Left lung (tissue), 10 donors: Measurements from ENCODE around the gene S100A2. TPM values are rescaled to one million over a fixed set of nuclear protein-coding genes. Genes with fewer than 3 reads are reported as not detected.
"Not testable (repeated sequence)": the region's sequence is repeated elsewhere in the genome, so short reads cannot be mapped to it uniquely, and the experiment has no call there.

Experiments
- ATAC-seq: fragments of 200-7000 bp; cut with Tn5 transposase; one replicate; pipeline ENCODE4 v1.9.1; 2020; ENCODE audit warnings: moderate library complexity
- DNase-seq, 4 donors: peaks; one replicate each; pipeline ENCODE4 v3.0.0-alpha.2; 2013 to 2020
- H3K27ac ChIP-seq, 2 donors: fragments of 200-600 bp; sonication (generic) in 1 of 2; one replicate each; pipeline versions ENCODE4 v1.5.0 to v1.8.0; 2020 to 2021
- H3K27me3 ChIP-seq, 2 donors: fragments of 200-600 bp; sonication (generic) in 1 of 2; one replicate each; pipeline versions ENCODE4 v1.5.0 to v1.8.0; 2020 to 2021
- H3K36me3 ChIP-seq, 2 donors: fragments of 200-600 bp; sonication (generic) in 1 of 2; one replicate each; pipeline versions ENCODE4 v1.5.0 to v1.8.0; 2020 to 2021
- H3K4me1 ChIP-seq, 2 donors: fragments of 200-600 bp; one replicate each; pipeline ENCODE4 v1.8.0; 2021
- H3K4me3 ChIP-seq, 2 donors: fragments of 200-600 bp; sonication (generic) in 1 of 2; one replicate each; pipeline versions ENCODE4 v1.5.0 to v1.8.0; 2020 to 2021; ENCODE audit warnings: mild to moderate bottlenecking in 1 of 2
- H3K9me3 ChIP-seq, 2 donors: fragments of 200-600 bp; sonication (generic) in 1 of 2; one replicate each; pipeline versions ENCODE4 v1.5.0 to v1.8.0; 2020 to 2021
- intact Hi-C, 2 donors: fragments of 100-400 bp; cut with DNase I; formaldehyde crosslinking; loops; one replicate each; pipeline versions ENCODE4 v1.11.2 to v1.14.2; 2022
- polyA plus RNA-seq, 6 donors: library from polyadenylated mRNA; unstranded; fragments of 120-200 nt; gene quantifications; one replicate each; pipeline ENCODE4 v1.2.1, GENCODE V29; 2013; ENCODE audit not compliant: insufficient read length in 6 of 6
- total RNA-seq, 2 donors: library from RNA; stranded (reverse); fragmentation: NEBNext Ultra II Directional; extraction: Animal tissue kit (Norgen Biotek cat#: 25700); gene quantifications; one replicate each; pipeline ENCODE4 v1.2.1, GENCODE V29; 2021
- TF ChIP-seq, protein P1 (sequence below), 2 donors: fragments of 200-600 bp; sonication (generic) in 1 of 2; IDR thresholded peaks; one replicate each; pipeline versions ENCODE4 v1.5.0 to v1.8.0; 2021; ENCODE audit warnings: antibody characterized with exemption in 2 of 2
- donor health status: DM: no; HTN: yes; CAD: no.
- donor health status: DM: no; HTN: no; CAD: no.

S100A2 gene
- total and polyA plus RNA-seq, 8 donors, result 0.51 to 25.9 (median 1.0) TPM

DNA sequence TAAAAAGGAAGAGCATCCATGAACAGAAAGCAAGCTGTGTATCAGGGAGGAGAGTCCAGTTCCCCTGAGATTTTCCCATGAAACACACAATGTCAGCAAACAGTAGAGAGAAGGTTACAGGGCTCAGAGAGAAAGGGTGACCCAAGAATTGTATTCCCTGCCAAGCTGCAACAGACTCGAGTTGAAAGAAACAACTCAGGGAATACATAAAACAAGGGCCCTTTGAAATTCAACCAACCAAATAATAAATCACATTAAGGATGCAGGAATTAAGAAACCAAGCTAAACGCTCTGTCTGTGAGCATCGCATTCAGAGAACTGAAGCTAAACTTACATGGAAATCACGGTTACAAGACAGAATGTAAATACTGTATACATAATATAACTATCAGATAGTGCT lies 27.1 kb upstream of the S100A2 start:
- intact Hi-C loops, result no loop called here
- no peaks in the 10 kb centered on the region for H3K4me1 ChIP-seq
- no peaks in the 10 kb centered on the region for H3K27me3 ChIP-seq
- H3K9me3 ChIP-seq, result no peaks in the 10 kb centered on the region
- TF ChIP-seq, protein P1, sequence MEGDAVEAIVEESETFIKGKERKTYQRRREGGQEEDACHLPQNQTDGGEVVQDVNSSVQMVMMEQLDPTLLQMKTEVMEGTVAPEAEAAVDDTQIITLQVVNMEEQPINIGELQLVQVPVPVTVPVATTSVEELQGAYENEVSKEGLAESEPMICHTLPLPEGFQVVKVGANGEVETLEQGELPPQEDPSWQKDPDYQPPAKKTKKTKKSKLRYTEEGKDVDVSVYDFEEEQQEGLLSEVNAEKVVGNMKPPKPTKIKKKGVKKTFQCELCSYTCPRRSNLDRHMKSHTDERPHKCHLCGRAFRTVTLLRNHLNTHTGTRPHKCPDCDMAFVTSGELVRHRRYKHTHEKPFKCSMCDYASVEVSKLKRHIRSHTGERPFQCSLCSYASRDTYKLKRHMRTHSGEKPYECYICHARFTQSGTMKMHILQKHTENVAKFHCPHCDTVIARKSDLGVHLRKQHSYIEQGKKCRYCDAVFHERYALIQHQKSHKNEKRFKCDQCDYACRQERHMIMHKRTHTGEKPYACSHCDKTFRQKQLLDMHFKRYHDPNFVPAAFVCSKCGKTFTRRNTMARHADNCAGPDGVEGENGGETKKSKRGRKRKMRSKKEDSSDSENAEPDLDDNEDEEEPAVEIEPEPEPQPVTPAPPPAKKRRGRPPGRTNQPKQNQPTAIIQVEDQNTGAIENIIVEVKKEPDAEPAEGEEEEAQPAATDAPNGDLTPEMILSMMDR (IDR thresholded peaks at IDR 0.05), result no peak
- H3K27ac ChIP-seq, result no peak overlapping the region
- ATAC-seq (no peak), DNase-seq (no peak)
- H3K4me3 ChIP-seq, result no peak overlapping the region
- H3K36me3 ChIP-seq, result no peaks in the 10 kb centered on the region

DNA sequence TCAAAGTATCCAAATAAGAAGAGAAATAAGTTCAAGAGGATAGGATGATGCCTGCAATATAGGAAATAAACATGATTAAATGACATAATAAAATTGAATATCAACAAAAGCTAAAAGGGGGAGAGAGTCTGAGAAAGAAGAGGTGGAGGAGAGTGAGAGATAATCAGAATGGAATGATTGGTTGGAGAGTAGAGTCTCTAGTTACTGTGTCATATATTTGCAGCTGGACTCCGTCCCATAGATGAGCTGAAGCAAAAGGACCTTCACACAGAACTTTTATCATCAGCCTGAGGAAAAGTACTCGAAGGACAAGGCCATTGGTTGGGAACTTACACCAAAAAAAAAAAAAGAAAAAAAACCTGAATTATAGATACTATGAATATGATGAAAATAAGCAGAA lies 22.8 kb upstream of the S100A2 start:
- TF ChIP-seq, protein P1 (IDR thresholded peaks at IDR 0.05), result no peak
- H3K4me3 ChIP-seq, result no peak overlapping the region
- DNase-seq, result no peak
- no peak overlapping the region for H3K27ac ChIP-seq
- H3K4me1 ChIP-seq, result no peaks in the 10 kb centered on the region
- no peaks in the 10 kb centered on the region for H3K36me3 ChIP-seq
- H3K27me3 ChIP-seq, result no peaks in the 10 kb centered on the region
- intact Hi-C loops, result no loop called here
- ATAC-seq, result no peak
- H3K9me3 ChIP-seq, result no peaks in the 10 kb centered on the region

DNA sequence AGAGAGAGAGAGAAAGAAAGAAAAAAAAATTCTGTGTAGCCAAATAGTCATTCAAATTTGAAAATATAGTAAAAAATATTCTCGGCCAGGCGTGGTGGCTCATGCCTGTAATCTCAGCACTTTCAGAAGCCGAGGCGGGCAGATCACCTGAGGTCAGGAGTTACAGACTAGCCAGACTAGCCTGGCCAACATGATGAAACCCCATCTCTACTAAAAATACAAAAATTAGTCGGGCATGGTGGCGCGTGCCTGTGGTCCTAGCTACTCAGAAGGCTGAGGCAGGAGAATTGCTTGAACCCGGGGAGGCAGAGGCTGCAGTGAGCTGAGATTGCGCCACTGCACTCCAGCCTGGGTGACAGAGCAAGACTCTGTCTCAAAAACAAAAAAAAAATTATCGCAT lies 22.4 kb upstream of the S100A2 start:
- DNase-seq, H3K36me3 ChIP-seq, H3K9me3 ChIP-seq, H3K4me1 ChIP-seq, H3K4me3 ChIP-seq, H3K27me3 ChIP-seq, intact Hi-C loops, ATAC-seq, H3K27ac ChIP-seq: not testable (repeated sequence)

DNA sequence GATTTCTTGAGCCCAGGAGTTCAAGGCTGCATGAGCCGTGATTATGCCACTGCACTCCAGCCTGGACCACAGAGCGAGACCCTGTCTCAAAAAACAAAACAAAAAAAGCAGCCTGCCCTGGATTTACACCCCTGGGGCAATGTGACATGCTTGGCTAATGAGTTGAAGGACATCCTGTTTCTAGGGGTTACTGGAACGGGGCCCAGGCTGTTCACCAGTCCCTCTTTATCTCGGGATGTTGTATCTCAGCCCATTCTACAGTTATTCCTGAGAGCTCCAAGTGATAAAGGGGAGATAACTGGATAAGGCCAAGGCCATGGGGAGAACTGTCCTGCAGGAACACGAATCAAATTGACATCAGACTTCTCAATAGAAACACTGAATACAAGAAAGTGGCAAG lies 21.7 kb upstream of the S100A2 start:
- Histone ChIP-seq H3K36me3 (no peaks in the 10 kb centered on the region), H3K4me3 (no peak overlapping the region), H3K27ac (no peak overlapping the region), H3K9me3 (no peaks in the 10 kb centered on the region), H3K4me1 (no peaks in the 10 kb centered on the region), H3K27me3 (no peaks in the 10 kb centered on the region)
- no peak for ATAC-seq
- intact Hi-C loops, result no loop called here
- no peak for DNase-seq
- TF ChIP-seq, protein P1 (IDR thresholded peaks at IDR 0.05), result no peak

DNA sequence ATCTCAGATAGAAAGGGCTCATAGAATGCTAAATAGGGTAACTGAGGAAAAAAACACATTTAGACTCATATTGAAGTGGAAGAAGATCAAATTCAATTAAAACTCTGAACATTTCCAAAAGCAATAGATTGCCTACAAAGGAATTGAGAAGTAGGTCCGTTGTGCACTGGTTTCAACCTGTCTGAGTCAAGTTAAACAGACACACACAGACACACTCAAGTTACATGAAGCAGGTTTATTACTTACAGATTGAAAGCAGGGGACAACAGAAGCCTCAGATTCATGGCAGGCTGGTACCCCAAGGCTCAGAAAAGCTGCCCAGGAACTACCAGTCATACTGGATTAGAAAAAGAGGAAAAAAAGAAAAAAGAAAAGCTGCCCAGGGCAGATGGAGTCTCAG lies 20.7 kb upstream of the S100A2 start:
- Histone ChIP-seq H3K4me1 (no peaks in the 10 kb centered on the region), H3K27me3 (no peaks in the 10 kb centered on the region), H3K27ac (no peak overlapping the region), H3K4me3 (no peak overlapping the region), H3K9me3 (no peaks in the 10 kb centered on the region), H3K36me3 (no peaks in the 10 kb centered on the region)
- TF ChIP-seq, protein P1 (IDR thresholded peaks at IDR 0.05), result no peak
- no peak for DNase-seq
- intact Hi-C loops, result no loop called here
- no peak for ATAC-seq

DNA sequence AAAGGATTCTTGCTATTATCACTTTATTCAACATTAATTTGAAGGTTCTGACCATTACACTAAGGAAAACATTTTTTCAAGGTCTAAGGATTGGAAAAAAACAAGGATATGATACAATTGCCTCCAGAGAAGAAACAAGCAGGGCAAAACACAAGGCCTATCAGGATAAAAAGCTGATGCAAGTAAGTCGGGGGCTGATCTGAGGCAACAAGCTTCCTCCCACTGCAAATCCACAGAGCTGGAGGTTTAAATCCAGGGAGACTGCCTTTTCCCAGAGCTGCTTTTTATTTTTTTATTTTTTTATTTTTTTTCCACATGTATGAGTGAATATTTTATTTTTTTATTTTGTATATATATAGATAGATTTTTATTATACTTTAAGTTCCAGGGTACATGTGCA lies 19.4 kb upstream of the S100A2 start:
- Histone ChIP-seq H3K9me3 (no peaks in the 10 kb centered on the region), H3K27me3 (no peaks in the 10 kb centered on the region), H3K27ac (no peak overlapping the region), H3K36me3 (no peaks in the 10 kb centered on the region), H3K4me1 (no peaks in the 10 kb centered on the region), H3K4me3 (no peak overlapping the region)
- intact Hi-C loops, result no loop called here
- TF ChIP-seq, protein P1 (IDR thresholded peaks at IDR 0.05), result no peak
- no peak for ATAC-seq
- DNase-seq, result no peak
